ENCODE data around the gene IRAK2.

The IRAK2 gene

DNA sequence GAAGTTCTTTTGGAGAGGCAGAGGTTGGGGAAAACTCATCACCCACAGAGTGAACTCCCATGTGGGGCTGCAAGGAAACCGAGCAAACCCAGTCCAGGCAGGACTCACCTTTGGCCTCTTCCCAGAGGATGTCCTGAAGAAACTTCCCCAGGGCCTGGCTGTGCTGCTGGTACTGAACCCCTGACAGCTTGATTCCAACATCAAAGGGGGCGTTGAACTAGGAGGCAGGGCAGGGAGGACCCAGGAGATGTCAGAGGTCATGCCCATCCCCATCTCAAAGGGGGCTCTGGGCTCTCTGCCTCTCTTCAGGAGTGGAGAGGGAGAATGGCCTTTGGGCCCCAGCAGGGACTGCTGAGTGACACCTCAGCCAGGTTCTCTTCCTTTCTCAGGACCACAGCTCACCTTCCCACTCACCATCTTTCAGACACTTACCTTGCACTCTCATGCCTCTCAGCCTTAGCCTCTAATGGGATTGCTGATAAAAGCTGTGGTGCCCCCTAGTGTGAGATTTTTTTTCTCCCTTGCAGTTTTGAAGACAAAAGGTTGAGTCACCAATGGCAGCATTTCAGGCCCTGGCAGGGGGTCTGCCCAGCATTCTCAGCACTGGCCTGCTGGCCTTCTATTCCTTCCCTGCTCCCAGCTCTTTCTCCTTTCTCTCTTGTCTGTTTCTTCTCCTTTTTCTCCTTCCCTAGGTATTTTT lies 122.0 kb downstream of the IRAK2 start:
- no peak overlapping the region for H3K4me3 ChIP-seq (IDR thresholded peaks at IDR 0.05; ENCODE audit: insufficient read depth, low read depth, low read length)
- H3K27ac ChIP-seq, result peak overlapping the region; percentile 100; the same call in 1 of the 2 replicates
- no peaks in the 10 kb centered on the region for H4K20me1 ChIP-seq (ENCODE audit: insufficient read depth)
- no peak overlapping the region for H3K9ac ChIP-seq
- H3K4me1 ChIP-seq (ENCODE audit: low read depth, poor library complexity, severe bottlenecking), result peaks cover 60% of the 10 kb centered on the region
- H2AFZ ChIP-seq (ENCODE audit: low read depth), result no peak overlapping the region
- H3K4me2 ChIP-seq, result no peak overlapping the region
- H3K79me2 ChIP-seq (ENCODE audit: insufficient read depth, low read depth), result no peaks in the 10 kb centered on the region
- H3K36me3 ChIP-seq (ENCODE audit: insufficient read depth), result no peaks in the 10 kb centered on the region
- TF ChIP-seq CTCF (conservative IDR thresholded peaks at IDR 0.05; ENCODE audit: low read depth, low read length), result no peak
- H3K27me3 ChIP-seq (ENCODE audit: insufficient read depth, low read depth), result no peaks in the 10 kb centered on the region

DNA sequence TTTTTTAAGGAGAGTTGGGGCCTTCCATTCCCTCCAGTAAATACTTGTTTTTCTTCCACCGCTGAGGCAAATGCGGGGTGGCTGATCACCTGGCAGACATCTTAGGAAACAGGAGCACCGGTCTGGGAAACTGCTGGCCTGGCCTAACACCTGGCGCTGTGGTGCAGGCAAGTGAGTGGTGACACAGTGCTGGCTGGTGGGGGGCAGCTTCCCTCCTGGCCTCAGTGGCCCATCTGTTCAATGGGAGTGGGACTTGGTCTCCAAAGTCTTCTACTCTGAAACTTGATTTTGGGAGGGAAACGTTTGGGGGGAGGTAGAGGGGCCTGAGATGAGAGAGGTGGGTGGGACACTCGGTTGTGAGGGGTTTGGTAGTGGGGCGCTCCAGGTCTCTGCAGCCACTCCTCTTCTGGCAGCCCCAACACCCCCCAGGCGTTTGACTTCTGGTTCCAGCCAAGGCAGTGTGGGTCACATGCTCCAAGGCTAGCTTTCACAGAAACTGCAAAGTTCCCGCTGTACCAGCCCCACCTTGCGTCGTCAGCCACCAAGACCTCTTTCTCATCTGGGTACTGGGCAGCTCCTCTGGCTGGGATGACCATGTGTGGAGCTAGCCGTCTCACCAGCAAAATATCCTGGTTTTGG lies 123.3 kb downstream of the IRAK2 start:
- no peak for TF ChIP-seq CTCF (conservative IDR thresholded peaks at IDR 0.05; ENCODE audit: low read depth, low read length)
- Histone ChIP-seq H3K4me2 (no peak overlapping the region), H3K9ac (no peak overlapping the region), H3K36me3 (ENCODE audit: insufficient read depth) (no peaks in the 10 kb centered on the region), H4K20me1 (ENCODE audit: insufficient read depth) (no peaks in the 10 kb centered on the region), H3K4me3 (IDR thresholded peaks at IDR 0.05; ENCODE audit: insufficient read depth, low read depth, low read length) (no peak overlapping the region), H3K79me2 (ENCODE audit: insufficient read depth, low read depth) (no peaks in the 10 kb centered on the region), H3K4me1 (ENCODE audit: low read depth, poor library complexity, severe bottlenecking) (peaks cover 47% of the 10 kb centered on the region), H2AFZ (ENCODE audit: low read depth) (no peak overlapping the region), H3K27me3 (ENCODE audit: insufficient read depth, low read depth) (no peaks in the 10 kb centered on the region), H3K27ac (no peak overlapping the region)

DNA sequence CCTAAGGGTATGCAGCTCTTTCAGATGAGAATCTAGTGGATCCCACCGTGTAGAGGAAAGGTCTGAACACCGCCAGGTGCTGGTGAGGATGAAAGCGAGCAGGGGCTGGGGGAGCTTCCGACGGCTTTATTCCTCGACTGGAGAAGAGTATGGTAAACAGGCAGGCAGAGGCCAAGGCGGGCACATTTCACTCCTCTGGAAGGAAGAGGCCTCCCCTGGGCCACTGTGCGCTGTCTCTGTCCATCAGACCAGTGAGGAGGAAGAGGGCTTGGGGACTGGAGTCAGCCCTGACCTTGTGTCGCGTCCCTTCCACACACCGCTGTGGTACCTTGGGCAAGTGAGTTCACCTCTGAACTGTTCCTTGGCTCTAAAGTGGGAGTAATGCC lies 123.8 kb downstream of the IRAK2 start:
- Histone ChIP-seq H3K36me3 (ENCODE audit: insufficient read depth) (no peaks in the 10 kb centered on the region), H3K4me3 (IDR thresholded peaks at IDR 0.05; ENCODE audit: insufficient read depth, low read depth, low read length) (no peak overlapping the region), H3K9ac (no peak overlapping the region), H3K27ac (no peak overlapping the region), H4K20me1 (ENCODE audit: insufficient read depth) (no peaks in the 10 kb centered on the region), H3K79me2 (ENCODE audit: insufficient read depth, low read depth) (no peaks in the 10 kb centered on the region), H3K27me3 (ENCODE audit: insufficient read depth, low read depth) (no peaks in the 10 kb centered on the region), H3K4me2 (no peak overlapping the region), H3K4me1 (ENCODE audit: low read depth, poor library complexity, severe bottlenecking) (peaks cover 41% of the 10 kb centered on the region), H2AFZ (ENCODE audit: low read depth) (no peak overlapping the region)
- no peak for TF ChIP-seq CTCF (conservative IDR thresholded peaks at IDR 0.05; ENCODE audit: low read depth, low read length)

DNA sequence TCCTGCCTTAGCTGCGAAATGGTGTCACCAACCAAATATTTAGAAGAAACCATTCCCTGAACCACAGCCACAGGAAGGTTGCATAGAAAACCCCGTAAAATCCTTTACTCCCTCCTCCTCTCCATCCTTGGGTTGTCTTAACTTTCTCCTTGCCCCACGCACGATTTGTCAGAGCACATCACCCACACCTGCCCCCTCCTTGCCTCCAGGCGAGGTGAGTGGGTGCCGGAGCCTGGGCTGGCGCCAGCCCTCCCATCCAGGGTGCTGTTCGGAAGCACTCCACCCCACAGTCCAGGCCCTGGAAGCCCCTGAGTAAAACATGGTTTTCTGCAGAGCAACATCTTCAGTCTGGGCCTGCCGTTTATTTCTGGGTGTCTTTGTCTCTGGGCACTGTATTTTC lies 124.4 kb downstream of the IRAK2 start:
- H3K27ac ChIP-seq, result no peak overlapping the region
- no peak overlapping the region for H2AFZ ChIP-seq (ENCODE audit: low read depth)
- H3K4me3 ChIP-seq (IDR thresholded peaks at IDR 0.05; ENCODE audit: insufficient read depth, low read depth, low read length), result no peak overlapping the region
- no peaks in the 10 kb centered on the region for H4K20me1 ChIP-seq (ENCODE audit: insufficient read depth)
- no peak overlapping the region for H3K9ac ChIP-seq
- H3K4me2 ChIP-seq, result no peak overlapping the region
- H3K4me1 ChIP-seq (ENCODE audit: low read depth, poor library complexity, severe bottlenecking), result peaks cover 36% of the 10 kb centered on the region
- no peaks in the 10 kb centered on the region for H3K79me2 ChIP-seq (ENCODE audit: insufficient read depth, low read depth)
- no peak for TF ChIP-seq CTCF (conservative IDR thresholded peaks at IDR 0.05; ENCODE audit: low read depth, low read length)
- H3K36me3 ChIP-seq (ENCODE audit: insufficient read depth), result no peaks in the 10 kb centered on the region
- no peaks in the 10 kb centered on the region for H3K27me3 ChIP-seq (ENCODE audit: insufficient read depth, low read depth)

Measured in KMS-11 (cell line).